Measurements from ENCODE around the gene ABCE1. TPM values are rescaled to one million over a fixed set of nuclear protein-coding genes. Genes with fewer than 3 reads are reported as not detected.

Gene ABCE1
- total and polyA plus RNA-seq, 2 of the 8 experiments (the other 6 are each of a cell fraction or from before 2014, with no cell fraction given) = 43.7 to 126 TPM

DNA sequence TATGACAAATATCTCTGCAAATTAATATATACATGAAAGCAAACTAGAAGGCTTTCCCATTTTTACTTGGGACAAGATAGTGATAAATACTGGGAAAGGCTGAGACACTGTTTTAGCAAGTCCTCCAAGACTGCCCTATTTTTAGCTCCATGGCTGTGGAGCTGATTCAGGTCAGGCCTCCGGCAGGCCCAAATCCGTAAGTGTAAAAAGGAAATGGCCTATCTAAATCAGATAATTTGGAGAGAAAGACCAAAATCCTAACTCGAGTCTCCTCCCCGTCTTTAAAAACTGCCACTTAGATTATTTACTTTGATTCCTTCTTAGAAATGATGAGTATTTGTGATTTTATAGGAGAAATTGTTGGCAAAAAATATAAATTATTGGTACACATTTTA lies 79.4 kb downstream of the ABCE1 start:
- CTCF ChIA-PET (ENCODE audit: partially characterized antibody) = interaction anchor here (1.3 to 1.6 kb wide), 2 partner anchors 13 to 28 kb away, joined by 4 to 5 read pairs; no protein-coding TSS in a partner anchor
- Histone ChIP-seq H2BK5ac (ENCODE audit: low read depth, low read length) (no peak overlapping the region), H2AK5ac (ENCODE audit: low read depth, low read length) (no peak overlapping the region), H2AFZ (ENCODE audit: low read length) (no peak overlapping the region), H3K79me2 (ENCODE audit: control insufficient read depth in 1 of 2, insufficient read depth in 2 of 2, low read length in 2 of 2) (peaks cover 17 to 68% of the 10 kb centered on the region in 2 experiments), H3K36me3 (ENCODE audit: control insufficient read depth in 2 of 4, insufficient read depth in 4 of 4, low read length in 3 of 4) (peaks cover 0 to 12% (median under 1%) of the 10 kb centered on the region in 4 experiments; a peak in 2 of 8 replicates), H3K79me1 (ENCODE audit: low read depth, low read length) (no peaks in the 10 kb centered on the region), H2BK12ac (ENCODE audit: low read depth, low read length) (no peak overlapping the region), H3K9ac (replicated peaks in 1 of 4; ENCODE audit: extremely low read depth in 1 of 4, low read depth in 3 of 4, low read length in 3 of 4) (no peak overlapping the region; a peak in 1 of 7 replicates), H4K20me1 (replicated peaks in 1 of 2; ENCODE audit: control insufficient read depth in 1 of 2, insufficient read depth in 2 of 2, low read length in 2 of 2) (peaks cover 4 to 7% of the 10 kb centered on the region in 2 experiments), H3K27ac (ENCODE audit: low read depth, low read length) (no peak overlapping the region), H2BK15ac (ENCODE audit: low read length) (no peak overlapping the region), H2BK20ac (ENCODE audit: low read length) (no peak overlapping the region), H3K4me3 (ENCODE audit: extremely low read depth in 1 of 4, insufficient read depth in 2 of 4, low read depth in 3 of 4, low read length in 4 of 4) (peak overlapping the region in 3 of 4 experiments; percentile 80 to 88 (median 82); a peak in 2 of 8 replicates), H3K18ac (ENCODE audit: extremely low read depth, low read length) (no peak overlapping the region), H4K8ac (ENCODE audit: extremely low read depth, insufficient read depth, low read length) (no peak overlapping the region), H3K4ac (replicated peaks; ENCODE audit: insufficient read length, low read depth, low read length) (no peak overlapping the region), H3K56ac (replicated peaks; ENCODE audit: insufficient read length, low read depth, low read length) (no peak overlapping the region), H3K23ac (ENCODE audit: insufficient read length) (no peak overlapping the region), H3K14ac (ENCODE audit: insufficient read length) (no peak overlapping the region), H3K4me1 (replicated peaks in 1 of 4; ENCODE audit: control insufficient read depth in 3 of 4, insufficient read depth in 4 of 4, low read length in 3 of 4) (peaks cover 0 to 3% (median 1%) of the 10 kb centered on the region in 4 experiments; a peak in 4 of 7 replicates), H3K27me3 (replicated peaks in 1 of 4; ENCODE audit: control insufficient read depth in 3 of 4, extremely low read depth in 1 of 4, insufficient read depth in 3 of 4, low read length in 3 of 4) (no peaks in the 10 kb centered on the region), H3K4me2 (ENCODE audit: insufficient read depth in 1 of 2, low read depth in 2 of 2, low read length in 2 of 2) (peak overlapping the region; percentile 87 to 97; a peak in 3 of 4 replicates), H2BK120ac (replicated peaks; ENCODE audit: low read depth, low read length) (no peak overlapping the region), H4K5ac (ENCODE audit: insufficient read length, low read depth, low read length) (no peak overlapping the region), H3K23me2 (ENCODE audit: low read depth, low read length) (peaks cover 12% of the 10 kb centered on the region), H3K9me3 (ENCODE audit: insufficient read depth in 2 of 2, low read depth in 1 of 2, low read length in 1 of 2) (no peaks in the 10 kb centered on the region), H4K91ac (replicated peaks; ENCODE audit: insufficient read length, low read length) (no peak overlapping the region)
- DNase-seq (ENCODE audit: low read depth in 1 of 2, low spot score in 2 of 2) (no peak), FAIRE-seq (no peak)
- WGBS, 2 experiments (ENCODE audit: extremely low coverage in 1 of 2, insufficient coverage in 1 of 2, insufficient read length in 1 of 2, insufficient replicate concordance in 2 of 2, low coverage in 1 of 2, low lambda C conversion rate in 2 of 2, missing lambda C conversion rate in 1 of 2) = 89% methylated on average over 4 of the region's 4 CpGs; no CpG with 5 or more reads in 1 of the 2 experiments
- POLR2A ChIA-PET (ENCODE audit: partially characterized antibody) = interaction anchor here (1.1 to 1.6 kb wide), 2 partner anchors 79 to 388 kb away, joined by 3 to 10 read pairs; partner anchors contain the start of genes ABCE1 and ANAPC10
